T-helper 22 cell (primary cell): ENCODE data around the gene DOLPP1.
"Not testable (repeated sequence)": the region's sequence is repeated elsewhere in the genome, so short reads cannot be mapped to it uniquely, and the experiment has no call there.

ENCODE experiments used
- DNase-seq: peaks from one replicate; pipeline ENCODE4 v3.0.0-alpha.2; 2020; ENCODE audit warnings: low read depth

Gene DOLPP1

DNA sequence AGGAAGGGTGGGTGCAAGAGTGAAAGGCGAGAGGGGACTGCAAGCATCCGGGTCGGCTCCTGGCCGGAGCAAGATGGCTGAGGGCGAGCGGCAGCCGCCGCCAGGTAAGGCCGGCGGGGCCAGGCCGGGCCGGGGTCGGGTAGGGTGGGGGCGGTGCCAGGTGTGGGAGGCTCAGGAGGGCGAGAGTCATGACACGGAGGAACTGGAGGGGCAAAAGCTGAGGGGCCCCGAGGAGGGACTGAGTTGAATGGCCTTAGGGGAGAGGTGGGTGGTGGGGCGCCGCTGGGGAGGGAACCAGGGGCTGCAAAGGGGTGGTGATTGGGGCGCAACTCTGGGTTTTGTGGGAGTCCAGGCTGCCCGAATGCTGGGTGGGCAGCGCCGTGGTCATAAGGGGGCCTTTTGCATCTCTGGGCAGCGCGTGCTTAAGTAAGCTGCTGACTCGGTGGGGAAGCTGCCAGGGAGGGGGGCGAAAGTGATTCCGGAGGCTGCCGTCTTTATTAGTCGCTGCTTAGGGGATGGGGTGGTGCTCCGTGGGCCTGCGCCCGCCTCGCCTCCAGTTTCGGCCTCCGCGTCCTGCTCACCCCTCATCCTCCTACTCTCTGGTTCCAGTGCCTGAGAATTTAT is 30.7 kb downstream of the DOLPP1 start:
- no peak for DNase-seq

DNA sequence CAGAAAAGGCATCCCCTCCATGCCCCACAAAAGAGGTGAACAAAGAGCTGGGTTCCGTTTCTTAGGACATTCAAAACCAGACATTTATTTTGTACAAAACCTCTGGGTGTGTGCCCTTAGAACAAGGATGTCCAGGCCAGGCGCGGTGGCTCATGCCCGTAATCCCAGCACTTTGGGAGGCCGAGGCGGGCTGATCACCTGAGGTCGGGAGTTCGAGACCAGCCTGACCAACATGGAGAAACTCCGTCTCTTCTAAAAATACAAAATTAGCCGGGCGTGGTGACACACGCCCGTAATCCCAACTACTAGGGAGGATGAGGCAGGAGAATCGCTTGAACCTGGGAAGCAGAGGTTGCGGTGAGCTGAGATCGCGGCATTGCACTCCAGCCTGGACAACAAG is 31.6 kb downstream of the DOLPP1 start:
- not testable (repeated sequence) for DNase-seq

DNA sequence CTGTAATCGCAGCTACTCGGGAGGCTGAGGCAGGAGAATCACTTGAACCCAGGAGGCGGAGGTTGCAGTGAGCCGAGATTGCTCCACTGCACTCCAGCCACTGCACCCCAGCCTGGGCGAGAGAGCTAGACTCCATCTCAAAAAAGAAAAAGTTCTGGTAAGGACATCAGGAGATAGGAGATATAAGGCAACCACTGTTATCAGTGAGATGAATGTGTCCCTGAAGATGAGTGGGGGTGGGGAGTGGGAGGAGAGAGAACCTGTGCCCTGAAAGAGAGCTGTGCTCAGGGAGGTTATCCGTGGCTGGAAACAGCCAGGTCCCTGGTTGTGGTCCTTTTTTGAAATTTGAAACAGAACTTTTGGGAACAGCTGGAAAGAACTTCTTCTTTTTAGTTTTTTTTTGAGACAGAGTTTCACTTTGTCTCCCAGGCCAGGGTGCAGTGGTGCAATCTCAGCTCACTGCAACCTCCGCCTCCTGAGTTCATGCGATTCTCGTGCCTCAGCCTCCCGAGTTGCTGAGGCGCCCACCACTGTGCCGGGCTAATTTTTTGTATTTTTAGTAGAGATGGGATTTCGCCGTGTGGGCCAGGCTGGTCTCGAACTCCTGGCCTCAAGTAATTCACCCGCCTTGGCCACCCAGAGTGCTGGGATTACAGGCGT is 32.9 kb downstream of the DOLPP1 start:
- no peak for DNase-seq

DNA sequence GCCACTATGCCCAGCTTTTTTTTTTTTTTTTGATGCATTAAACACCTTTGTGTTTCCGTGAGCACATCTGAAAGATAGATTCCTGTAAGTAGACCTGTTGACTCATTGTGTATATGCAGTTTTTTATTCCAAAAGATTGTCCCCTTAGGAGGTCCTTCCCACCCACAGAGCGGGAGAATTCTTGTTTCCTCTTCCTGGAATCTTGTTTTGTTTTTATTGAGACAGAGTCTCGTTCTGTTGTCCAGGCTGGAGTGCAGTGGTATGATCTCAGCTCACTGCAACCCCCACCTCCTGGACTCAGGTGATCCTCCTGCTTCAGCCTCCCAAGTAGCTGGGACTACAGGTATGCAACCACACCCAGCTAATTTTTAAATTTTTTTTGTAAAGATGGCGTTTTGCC is 37.9 kb downstream of the DOLPP1 start:
- DNase-seq = no peak

DNA sequence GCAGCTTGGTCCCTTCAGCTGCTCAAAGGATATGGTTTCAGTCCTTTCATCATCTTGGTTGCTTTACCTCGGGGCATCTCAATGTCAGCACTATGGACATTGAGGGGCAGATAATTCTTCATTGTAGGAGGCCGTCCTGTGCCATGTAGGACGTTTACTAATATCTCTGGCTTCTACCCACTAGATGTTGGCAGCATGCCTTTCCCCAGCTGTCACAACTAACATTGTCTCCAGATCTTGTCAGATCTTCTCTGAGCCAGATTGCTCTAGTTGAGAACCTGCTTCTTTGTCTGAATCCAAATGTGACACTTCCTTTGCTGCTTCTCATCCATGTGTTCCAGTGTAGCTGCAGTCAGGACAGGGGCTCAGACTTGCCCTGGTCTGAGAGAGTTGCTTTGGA is 40.6 kb downstream of the DOLPP1 start:
- no peak for DNase-seq

DNA sequence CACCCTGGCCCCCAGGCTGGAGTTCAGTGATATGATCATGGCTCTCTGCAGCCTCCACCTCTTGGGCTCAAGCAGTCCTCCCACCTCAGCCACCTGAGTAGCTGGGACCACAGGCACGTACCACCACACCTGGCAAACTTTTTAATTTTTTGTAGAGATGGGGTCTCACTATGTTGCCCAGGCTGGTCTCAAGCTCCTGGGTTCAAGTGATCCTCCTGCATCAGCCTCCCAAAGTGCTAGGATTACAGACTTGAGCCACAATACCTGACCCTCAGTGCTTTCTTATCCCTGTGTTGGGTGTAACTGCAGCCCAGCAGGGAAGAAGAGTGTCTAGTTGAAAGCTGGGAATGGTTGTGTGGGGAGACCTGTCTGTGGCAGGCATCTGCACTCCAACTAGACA is 41.2 kb downstream of the DOLPP1 start:
- DNase-seq = no peak

DNA sequence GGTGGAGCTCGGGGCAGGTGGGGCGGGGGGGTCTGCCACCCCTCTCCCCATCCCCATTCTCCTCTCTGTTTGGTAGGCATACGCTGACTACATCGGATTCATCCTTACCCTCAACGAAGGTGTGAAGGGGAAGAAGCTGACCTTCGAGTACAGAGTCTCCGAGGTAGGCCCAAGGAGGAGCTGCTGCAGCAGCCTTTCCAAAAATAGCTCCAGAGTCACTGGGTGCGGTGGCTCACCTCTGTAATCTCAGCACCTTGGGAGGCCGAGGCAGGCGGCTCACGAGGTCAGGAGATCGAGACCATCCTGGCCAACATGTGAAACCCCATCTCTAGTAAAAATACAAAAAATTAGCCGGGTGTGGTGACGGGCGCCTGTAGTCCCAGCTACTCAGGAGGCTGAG is 42.1 kb downstream of the DOLPP1 start:
- not testable (repeated sequence) for DNase-seq

DNA sequence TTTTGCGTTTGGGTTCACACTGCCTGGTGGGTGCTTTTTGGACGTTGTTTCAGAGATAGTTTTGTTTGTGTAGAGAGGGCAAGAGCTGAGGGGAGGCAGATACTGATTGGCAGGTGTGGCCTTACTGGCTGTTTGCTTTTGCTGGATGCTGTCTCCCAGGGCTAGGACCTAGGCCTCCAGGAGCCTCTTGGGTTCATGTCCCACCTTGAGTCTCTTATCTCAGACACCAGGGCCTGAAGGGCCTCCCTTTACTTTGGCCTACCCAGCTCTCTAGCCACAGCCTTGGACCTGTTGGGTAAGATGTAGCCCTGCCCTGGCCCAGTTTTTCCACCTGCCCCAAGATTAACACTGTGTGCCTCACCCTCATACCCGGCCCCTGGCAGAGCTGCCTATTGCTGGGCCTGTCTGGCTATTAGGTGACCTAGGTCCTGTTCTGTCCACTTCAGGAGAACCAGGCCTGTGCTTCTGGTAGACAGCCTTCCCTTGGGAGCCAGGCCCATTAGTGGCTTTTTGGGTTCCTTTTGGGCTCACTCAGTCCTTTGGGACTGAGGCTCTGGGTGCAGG is 43.7 kb downstream of the DOLPP1 start:
- no peak for DNase-seq

DNA sequence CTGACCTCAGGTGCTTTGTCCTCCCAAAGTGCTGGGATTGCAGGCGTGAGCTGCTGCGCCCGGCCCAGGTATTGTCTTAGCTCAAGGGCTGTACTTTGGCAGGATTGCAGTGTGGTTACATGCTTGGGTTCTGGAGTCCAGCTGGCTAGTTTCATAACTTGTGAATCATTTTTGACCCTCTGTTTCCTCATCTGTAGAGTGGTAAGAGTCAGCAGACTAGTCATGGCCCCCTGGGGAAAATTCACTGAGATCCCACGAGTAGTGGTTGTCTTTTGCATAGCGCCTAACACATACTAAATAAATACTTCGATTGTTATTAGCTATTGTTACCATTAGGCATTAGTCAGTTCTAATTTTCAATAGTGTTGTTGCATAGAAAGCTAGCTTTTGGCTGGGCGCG is 44.6 kb downstream of the DOLPP1 start:
- DNase-seq = no peak

DNA sequence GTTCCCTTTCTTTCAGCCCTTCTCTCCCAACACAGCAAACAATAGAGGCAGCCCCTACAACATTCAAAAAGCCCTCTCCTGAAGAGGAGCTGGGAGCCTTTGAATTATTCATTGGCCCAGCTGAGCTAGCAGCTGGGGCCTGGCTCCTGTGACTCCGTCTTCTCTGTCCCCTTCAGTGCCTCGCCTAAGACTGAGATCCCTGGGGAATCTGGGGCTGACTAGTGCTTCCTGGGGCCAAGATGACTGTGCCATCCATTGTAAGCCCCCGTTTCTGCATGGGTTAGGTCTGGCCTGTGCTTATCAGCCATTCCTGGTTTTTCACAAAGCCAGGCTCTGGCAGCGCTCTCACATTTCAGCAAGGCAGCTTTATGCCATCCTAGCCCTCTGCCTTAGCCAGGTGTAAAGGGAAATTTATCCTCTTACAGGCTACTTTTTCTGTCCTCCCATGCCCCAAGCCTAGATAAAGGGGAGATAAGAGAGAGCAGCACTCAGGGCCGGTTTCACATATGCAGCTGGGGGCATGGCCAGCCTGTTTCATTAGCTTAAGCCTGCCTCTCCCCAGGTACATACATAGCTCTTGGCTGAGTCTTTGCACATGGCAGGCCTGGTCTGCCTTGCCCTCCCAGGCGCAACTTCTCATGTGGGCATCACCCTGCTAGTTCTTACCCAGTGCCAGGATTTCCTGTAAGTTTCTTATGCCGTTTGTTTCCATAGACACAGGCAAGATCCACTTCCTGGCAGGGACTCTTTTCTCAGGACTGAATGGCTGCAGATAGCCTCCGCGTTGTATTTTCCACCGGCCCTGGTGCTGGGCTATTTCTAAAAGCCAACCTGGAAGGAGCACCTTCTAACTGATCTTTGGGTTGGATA is 46.1 kb downstream of the DOLPP1 start:
- no peak for DNase-seq

DNA sequence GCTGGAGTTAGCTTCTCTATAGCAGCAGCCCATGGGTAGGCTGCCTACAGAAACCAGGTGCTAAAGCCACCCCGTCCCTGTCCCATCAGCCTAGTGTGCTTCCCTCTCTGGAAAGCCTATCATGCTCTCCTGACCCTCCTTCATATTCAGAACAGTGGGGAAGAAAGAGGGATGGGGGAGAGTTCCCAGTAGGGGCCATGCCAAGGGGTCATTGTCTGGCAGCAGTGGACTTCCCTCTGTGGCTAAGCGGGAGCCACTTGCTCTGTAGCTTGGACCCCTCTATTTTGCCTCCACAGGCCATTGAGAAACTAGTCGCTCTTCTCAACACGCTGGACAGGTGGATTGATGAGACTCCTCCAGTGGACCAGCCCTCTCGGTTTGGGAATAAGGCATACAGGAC is 47.8 kb downstream of the DOLPP1 start:
- no peak for DNase-seq

DNA sequence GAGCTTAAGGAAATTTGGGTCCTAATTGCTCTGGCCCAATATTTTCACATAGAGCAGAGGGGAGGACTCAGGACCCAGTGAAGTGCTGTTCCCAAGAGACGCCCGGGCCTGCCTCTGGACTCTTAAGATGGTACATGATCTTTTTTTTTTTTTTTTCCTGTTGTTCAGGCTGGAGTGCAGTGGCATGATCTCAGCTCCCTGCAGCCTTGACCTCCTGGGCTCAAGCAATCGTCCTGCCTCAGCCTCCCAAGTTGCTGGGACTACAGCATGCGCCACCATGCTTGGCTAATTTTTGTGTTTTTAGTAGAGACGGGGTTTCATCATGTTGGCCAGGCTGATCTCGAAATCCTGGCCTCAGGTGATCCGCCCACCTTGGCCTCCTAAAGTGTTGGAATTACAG is 49.4 kb downstream of the DOLPP1 start:
- DNase-seq = not testable (repeated sequence)

DNA sequence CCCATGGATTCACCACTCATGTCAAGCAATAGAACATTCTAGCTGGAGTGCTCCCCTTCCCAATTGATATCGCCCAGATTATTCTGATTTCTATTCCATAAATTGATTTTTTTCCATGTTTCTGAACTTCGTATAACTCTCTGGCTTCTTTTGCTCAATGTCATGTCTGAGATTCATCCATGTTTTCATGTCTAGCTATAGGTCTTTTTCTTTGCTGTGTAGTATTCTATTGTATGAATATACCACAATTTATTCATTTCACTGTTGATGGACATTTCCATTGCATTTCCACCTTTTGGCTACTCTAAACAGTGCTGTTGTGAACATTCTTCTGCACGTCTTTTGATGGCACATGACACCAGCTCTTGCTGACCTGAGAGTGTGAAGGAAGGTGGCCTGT is 49.9 kb downstream of the DOLPP1 start:
- DNase-seq = no peak

DNA sequence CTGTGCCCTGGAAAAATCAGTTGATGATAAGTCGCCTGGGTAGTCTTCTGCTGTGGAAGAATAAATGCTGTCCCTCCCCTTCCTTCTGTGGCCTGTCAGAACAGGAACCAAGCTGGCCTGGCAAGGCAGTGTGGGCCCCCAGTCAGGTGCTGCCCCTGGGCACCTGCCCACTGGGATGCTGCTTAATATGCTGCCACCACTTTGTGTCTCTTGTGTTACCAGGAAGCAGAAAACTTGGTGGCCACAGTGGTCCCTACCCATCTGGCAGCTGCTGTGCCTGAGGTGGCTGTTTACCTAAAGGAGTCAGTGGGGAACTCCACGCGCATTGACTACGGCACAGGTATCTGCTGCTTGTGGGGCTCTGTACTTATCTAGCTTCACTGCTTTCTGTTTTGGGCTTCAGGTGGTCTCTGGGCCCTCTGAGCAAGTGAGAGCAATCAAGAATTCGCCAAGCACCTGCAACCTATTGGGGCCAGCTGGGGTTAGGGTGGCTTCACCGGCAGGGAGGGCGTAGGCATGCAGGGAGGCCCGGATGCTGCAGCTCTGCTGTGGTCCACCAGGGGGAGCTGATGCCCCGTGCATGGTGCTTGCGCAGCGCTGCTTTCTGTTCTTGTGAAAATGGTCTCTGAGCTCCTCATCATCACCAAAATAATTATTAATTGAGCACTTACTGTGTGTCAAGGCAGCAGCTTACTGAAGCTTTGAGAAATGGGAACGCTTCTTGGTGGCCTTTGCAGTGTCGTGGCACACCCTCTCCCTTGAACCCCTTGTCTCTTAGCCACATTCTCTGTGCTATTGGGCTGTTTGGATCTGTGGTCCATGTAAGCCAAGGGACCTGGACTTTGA is 50.6 kb downstream of the DOLPP1 start:
- peak; percentile 61 for DNase-seq

DNA sequence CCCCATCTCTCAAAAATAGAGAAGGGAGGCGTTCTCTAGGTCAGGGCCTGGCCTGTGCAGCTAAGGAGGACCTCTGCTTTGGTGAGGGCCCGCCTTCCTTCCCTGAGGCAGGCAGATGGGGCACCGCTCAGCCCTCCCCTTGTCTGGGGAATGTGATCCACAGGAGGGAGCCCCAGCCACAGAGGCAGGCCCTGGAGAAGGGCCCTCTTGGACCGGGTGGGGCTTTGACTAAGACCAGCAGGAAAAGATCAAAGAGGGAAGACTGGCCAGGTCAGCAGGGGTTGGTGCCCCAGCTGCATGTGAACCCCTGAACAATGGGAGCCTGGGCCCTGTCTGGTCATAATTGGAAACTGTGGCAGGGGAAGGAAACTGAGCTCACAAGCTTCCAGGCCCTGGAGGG is 52.2 kb downstream of the DOLPP1 start:
- DNase-seq = no peak

DNA sequence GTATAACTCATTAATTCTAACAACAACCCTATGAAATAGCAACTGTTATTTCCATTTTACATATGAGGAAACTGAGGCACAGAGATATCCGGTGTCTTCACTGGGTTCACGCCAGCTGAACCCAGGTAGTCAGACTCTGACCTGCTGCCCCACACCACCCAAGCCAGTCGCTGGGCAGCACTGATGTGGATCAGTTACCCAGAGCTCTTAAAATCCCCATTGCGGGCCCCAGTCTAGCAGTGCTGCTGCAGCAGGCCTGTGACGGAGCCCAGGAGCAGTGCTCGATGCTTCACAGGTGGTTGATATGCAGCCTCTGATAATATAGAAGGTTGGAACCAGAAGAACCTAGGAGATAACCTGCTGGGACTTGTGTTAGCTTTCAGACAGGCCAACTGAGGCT is 54.6 kb downstream of the DOLPP1 start:
- DNase-seq = no peak

DNA sequence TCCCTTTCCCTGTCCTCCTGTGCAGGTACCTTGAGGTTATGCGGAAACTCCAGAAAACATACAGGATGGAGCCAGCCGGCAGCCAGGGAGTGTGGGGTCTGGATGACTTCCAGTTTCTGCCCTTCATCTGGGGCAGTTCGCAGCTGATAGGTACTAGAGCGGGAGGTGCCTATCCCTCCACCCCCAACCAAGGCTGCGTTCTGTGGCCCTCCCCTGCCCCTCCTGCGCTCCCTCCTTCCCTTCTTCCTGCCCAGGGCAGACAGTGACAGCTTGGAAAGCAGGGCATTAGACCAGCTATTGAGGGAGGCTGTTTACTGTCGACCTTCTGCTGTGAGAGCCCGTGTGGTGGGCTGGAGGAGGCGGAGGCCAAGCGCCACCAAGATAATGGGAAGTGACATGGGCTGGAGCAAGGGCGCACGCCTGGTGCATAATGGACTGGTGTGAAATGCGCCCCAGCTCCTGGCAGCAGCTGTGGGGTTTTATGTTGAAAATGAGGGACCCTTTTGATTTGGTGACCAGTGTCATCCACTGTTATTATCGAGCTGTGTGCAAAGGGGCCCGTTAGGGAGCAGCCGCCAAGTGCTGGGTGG is 55.6 kb downstream of the DOLPP1 start:
- no peak for DNase-seq

DNA sequence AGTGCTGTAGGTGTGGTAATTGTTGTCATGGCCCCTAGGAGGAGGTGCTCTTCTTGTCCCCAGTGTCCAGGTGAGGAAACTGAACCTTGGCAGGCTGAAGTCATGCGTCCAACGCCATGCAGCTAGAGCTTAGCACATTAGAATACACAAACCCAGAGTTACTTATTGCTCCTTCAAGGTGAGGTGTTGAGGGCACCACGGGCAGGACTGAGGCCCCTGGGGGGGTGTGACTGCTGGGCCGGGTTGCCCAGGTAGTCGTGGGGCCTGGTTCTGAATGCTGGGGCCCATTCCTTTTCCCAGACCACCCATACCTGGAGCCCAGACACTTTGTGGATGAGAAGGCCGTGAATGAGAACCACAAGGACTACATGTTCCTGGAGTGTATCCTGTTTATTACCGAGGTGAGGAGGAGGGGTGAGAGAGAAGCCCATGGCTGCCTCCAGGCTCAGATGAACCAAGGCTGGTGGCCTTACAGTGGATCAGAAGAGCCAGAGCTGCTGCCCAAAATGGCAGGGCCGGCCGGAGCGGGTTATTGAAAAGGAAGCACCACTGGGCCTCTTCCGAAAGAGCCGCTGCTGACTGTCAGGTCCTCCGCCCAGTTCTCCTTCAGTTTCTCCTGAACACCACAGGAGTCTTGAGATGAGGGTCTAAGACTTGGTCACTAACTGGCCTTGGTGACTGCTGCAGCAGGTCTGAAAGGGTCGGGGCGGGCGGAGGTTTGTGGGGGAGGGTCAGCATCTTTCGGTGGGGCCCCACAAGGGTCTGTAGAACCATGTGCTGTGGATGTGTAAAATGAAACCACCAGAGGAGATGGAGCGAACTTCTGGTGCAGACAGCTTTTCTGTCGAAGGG is 56.6 kb downstream of the DOLPP1 start:
- no peak for DNase-seq

DNA sequence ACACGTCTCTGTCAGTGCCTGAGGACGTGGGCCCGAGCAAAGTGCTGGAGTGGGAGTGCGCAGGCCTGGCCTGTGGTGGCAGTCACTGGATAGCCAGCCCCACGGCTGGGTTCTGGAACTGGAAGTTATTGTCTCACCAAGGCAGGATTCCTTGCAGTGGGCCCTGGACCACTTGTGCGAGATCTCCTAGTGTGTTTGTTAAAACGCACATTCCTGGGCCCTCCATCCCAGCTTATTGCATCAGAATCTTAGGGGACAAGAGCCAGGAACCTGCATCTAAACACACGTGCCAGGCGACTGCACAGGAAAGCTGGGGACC is 57.2 kb downstream of the DOLPP1 start:
- DNase-seq = no peak

DNA sequence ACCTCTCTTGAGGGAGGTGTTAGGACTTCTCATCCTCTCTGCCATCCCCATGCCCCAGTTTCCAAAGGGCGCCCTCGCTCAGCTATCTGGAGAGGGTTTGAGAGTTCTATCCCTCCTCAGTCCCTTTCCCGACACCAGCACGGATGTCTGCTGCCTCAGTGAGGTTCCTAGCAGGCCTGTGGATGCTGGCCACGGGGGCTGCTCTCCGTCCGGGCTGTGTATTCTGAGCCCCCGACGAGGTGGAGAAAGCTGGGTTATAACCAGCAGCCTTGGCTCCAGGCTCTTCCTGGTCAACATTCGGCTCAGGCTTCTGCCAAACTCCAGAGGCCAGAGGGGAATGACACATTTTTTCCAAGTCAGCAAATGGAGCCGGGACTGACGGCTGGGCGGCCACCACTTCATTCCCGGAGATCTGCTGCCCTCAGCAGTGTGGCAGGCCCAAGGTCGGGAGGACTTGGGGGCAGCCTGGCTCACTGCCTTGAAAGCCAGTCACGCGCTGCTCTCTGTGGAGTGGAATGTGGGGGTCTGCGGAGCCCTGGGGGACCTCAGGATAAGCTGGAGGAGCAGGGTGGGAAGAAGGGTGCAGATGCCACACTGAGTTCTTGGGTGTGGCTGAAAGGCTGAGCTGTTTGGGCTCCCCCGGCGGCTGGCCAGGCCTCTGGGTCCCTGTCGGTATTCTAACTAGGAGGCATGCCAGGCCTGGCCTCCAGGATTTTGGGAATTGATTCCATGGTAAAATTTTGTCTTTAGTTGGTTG is 57.7 kb downstream of the DOLPP1 start:
- DNase-seq = no peak
